Esophagus muscularis mucosa (tissue), 4 donors: ENCODE measurements around the gene PLXNA4. TPM values are rescaled to one million over a fixed set of nuclear protein-coding genes. Genes with fewer than 3 reads are reported as not detected.

Experiments used
- DNase-seq: peaks from one replicate; pipeline ENCODE4 v3.0.0-alpha.2; 2017; ENCODE audit errors: extremely low spot score
- H3K27ac ChIP-seq, 4 donors: fragments of 200-600 bp; sonication (generic); replicated peaks in 1 of 4; 1 replicate in 3 of 4; 2 replicates in 1 of 4; pipeline ENCODE4 v1.5.1; 2016 to 2019; ENCODE audit warnings: mild to moderate bottlenecking in 1 of 4
- H3K27me3 ChIP-seq, 4 donors: fragments of 200-600 bp; sonication (generic); one replicate each; pipeline versions ENCODE4 v1.5.1 to v1.6.0; 2016 to 2019
- H3K36me3 ChIP-seq, 4 donors: fragments of 200-600 bp; sonication (generic); one replicate each; pipeline ENCODE4 v1.5.1; 2016 to 2019
- H3K4me1 ChIP-seq, 4 donors: fragments of 200-600 bp; sonication (generic); one replicate each; pipeline ENCODE4 v1.5.1; 2016 to 2019
- H3K4me3 ChIP-seq, 4 donors: fragments of 200-600 bp; sonication (generic); 1 replicate in 2 of 4; 2 replicates in 2 of 4; pipeline ENCODE4 v1.5.1; 2016 to 2019; ENCODE audit warnings: mild to moderate bottlenecking in 4 of 4, moderate library complexity in 1 of 4
- H3K9me3 ChIP-seq, 4 donors: fragments of 200-600 bp; sonication (generic); 1 replicate in 3 of 4; 2 replicates in 1 of 4; pipeline ENCODE4 v1.5.1; 2016 to 2019
- EP300 ChIP-seq: sonication (generic); formaldehyde crosslinking; IDR thresholded peaks from one replicate; pipeline ENCODE4 v1.6.1; 2017; ENCODE audit warnings: antibody characterized with exemption
- POLR2A ChIP-seq: fragments of 450-650 bp; IDR thresholded peaks from one replicate; pipeline ENCODE4 v1.6.1; 2017; ENCODE audit warnings: antibody characterized with exemption, moderate library complexity, mild to moderate bottlenecking, low read depth
- POLR2AphosphoS5 ChIP-seq, 2 donors: sonication (generic); formaldehyde crosslinking; IDR thresholded peaks; one replicate each; pipeline ENCODE4 v1.6.1; 2017; ENCODE audit warnings: antibody characterized with exemption in 2 of 2
- WGBS: methylation state at CpG from one replicate; pipeline ENCODE4 v1.1.5; 2018; 5-methylcytosine and 5-hydroxymethylcytosine counted together
- intact Hi-C: fragments of 100-400 bp; cut with DNase I; formaldehyde crosslinking; loops from one replicate; pipeline ENCODE4 v1.15.1; 2023
- total RNA-seq, 4 donors: library from RNA; depleted of rRNA; stranded (reverse); fragments of >200 nt; gene quantifications; one replicate each; pipeline versions ENCODE4 v1.1.0 to v1.2.1, GENCODE V29; 2016
- TF ChIP-seq, protein P1 (sequence below), 3 experiments: fragments of 200-600 bp in 2 of 3; fragments of 450-650 bp in 1 of 3; sonication (generic) in 2 of 3; IDR thresholded peaks; one replicate each; pipeline ENCODE4 v1.5.1; 2017 to 2019; ENCODE audit warnings: antibody characterized with exemption in 3 of 3, mild to moderate bottlenecking in 2 of 3, moderate library complexity in 1 of 3

The PLXNA4 gene
- total RNA-seq, 4 donors from 2014 or later: 5.0 to 9.5 (median 6.6) TPM

DNA sequence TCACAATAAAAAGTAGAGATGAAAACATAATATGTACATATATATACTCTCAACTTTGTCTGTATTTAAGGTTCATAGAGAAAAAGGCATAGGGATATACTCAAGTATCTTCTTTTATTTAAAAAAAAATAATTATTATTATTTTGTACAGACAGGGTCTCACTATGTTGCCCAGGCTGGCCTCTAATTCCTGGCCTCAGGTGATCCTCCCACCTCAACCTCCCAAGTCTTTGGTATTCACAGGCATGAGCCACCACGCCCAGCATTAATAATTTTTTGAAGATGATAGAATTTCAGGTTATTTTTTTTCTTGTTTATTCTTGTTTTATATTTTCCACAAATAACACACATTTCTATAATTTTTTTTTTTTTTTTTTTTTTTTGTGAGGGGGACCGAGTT lies 113.8 kb downstream of the PLXNA4 start:
- intact Hi-C loops: no loop called here
- no peaks in the 10 kb centered on the region for H3K27me3 ChIP-seq
- TF ChIP-seq POLR2A: no peak
- no peak for TF ChIP-seq EP300
- TF ChIP-seq, protein P1, sequence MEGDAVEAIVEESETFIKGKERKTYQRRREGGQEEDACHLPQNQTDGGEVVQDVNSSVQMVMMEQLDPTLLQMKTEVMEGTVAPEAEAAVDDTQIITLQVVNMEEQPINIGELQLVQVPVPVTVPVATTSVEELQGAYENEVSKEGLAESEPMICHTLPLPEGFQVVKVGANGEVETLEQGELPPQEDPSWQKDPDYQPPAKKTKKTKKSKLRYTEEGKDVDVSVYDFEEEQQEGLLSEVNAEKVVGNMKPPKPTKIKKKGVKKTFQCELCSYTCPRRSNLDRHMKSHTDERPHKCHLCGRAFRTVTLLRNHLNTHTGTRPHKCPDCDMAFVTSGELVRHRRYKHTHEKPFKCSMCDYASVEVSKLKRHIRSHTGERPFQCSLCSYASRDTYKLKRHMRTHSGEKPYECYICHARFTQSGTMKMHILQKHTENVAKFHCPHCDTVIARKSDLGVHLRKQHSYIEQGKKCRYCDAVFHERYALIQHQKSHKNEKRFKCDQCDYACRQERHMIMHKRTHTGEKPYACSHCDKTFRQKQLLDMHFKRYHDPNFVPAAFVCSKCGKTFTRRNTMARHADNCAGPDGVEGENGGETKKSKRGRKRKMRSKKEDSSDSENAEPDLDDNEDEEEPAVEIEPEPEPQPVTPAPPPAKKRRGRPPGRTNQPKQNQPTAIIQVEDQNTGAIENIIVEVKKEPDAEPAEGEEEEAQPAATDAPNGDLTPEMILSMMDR (IDR thresholded peaks at IDR 0.05): no peak
- no peak for TF ChIP-seq POLR2AphosphoS5 (IDR thresholded peaks at IDR 0.05)
- no peak overlapping the region for H3K4me3 ChIP-seq
- no peak overlapping the region for H3K27ac ChIP-seq
- H3K9me3 ChIP-seq: no peaks in the 10 kb centered on the region
- peaks cover 11 to 34% (median 23%) of the 10 kb centered on the region in 4 donors for H3K4me1 ChIP-seq
- no peak for DNase-seq
- WGBS: 96% methylated on average over 2 of the region's 2 CpGs
- no peaks in the 10 kb centered on the region for H3K36me3 ChIP-seq

DNA sequence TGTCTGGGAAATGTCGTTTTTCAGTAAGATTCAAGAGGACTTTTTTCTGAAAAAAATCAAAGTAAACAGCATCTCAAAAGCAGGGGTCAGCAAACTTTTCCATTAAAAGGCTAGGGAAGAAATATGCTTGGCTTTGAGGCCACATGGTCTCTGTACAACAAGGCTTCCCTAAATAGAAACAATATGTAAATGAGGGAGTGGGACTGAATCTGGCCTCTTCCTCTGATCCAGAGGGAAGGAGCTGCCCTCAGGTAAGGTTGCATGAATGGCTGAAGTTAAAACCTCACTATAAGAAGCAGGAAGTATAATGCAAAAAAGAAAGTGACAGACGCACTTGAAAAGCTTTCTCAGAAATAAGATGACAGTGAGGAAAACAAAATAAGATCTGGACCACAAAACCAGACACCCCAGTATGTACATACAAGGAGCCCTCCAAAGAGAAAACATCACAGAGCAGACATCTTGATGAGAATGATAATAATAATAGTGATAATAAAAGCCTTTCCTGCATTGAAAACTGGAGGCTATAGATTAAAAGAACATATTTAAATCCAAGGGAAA lies 115.2 kb downstream of the PLXNA4 start:
- Histone ChIP-seq H3K4me3 (no peak overlapping the region), H3K27me3 (no peaks in the 10 kb centered on the region), H3K27ac (no peak overlapping the region), H3K9me3 (no peaks in the 10 kb centered on the region), H3K4me1 (peaks cover 16 to 34% (median 25%) of the 10 kb centered on the region in 4 donors), H3K36me3 (no peaks in the 10 kb centered on the region)
- WGBS: 77% methylated on average over 2 of the region's 2 CpGs
- intact Hi-C loops: no loop called here
- TF ChIP-seq EP300 (no peak), POLR2A (no peak), POLR2AphosphoS5 (IDR thresholded peaks at IDR 0.05) (no peak)
- TF ChIP-seq, protein P1 (IDR thresholded peaks at IDR 0.05): no peak
- DNase-seq: no peak

DNA sequence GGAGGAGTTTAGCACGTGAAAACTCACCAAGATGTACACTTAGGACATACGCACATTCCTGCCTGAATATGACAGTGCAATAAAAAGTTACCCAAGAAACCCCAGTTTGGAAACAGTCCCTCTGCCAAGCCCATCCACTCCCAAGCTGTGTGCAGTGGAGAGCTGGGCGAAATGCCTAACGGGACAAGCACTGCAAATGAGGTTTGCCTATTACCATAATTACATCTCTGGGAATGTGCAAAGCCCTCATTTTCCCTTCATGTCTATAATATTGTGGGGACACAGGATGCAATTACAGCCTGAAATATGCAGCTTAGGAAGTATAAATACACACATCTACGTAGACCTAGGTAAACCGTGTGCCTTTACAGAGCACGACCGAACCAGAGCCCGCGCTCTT lies 117.5 kb downstream of the PLXNA4 start:
- TF ChIP-seq POLR2AphosphoS5 (IDR thresholded peaks at IDR 0.05) (no peak), EP300 (no peak), POLR2A (no peak)
- TF ChIP-seq, protein P1 (IDR thresholded peaks at IDR 0.05): no peak
- H3K27me3 ChIP-seq: no peaks in the 10 kb centered on the region
- intact Hi-C loops: no loop called here
- no peak for DNase-seq
- no peak overlapping the region for H3K27ac ChIP-seq
- WGBS: 96% methylated on average over 10 of the region's 10 CpGs
- no peak overlapping the region for H3K4me3 ChIP-seq
- peaks cover 7 to 17% (median 11%) of the 10 kb centered on the region in 4 donors for H3K4me1 ChIP-seq
- H3K9me3 ChIP-seq: no peaks in the 10 kb centered on the region
- H3K36me3 ChIP-seq: no peaks in the 10 kb centered on the region

DNA sequence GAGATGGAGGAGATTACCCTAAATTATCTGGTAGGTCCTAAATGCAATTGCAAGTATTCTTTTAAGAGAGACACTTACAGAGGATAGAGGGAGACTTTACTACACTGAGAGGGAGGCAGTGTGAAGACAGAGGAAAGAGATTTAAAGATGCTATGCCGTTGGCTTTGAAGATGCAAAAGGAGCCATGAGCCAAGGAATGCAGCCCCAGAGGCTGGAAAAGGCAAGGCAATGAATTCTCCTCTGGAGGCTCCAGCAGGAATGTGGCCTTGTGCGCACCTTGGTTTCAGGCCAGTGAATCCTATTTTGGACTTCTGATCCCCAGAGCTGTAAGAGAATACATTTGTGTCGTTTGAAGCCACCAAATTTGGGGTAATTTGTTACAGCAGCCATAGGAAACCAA lies 118.6 kb downstream of the PLXNA4 start:
- Histone ChIP-seq H3K27me3 (no peaks in the 10 kb centered on the region), H3K9me3 (no peaks in the 10 kb centered on the region), H3K36me3 (no peaks in the 10 kb centered on the region), H3K4me3 (no peak overlapping the region), H3K4me1 (peaks cover 0 to 10% (median 6%) of the 10 kb centered on the region in 4 donors), H3K27ac (no peak overlapping the region)
- intact Hi-C loops: no loop called here
- no peak for DNase-seq
- TF ChIP-seq EP300: no peak
- TF ChIP-seq, protein P1 (IDR thresholded peaks at IDR 0.05): no peak
- TF ChIP-seq POLR2AphosphoS5 (IDR thresholded peaks at IDR 0.05): no peak
- TF ChIP-seq POLR2A: no peak
- WGBS: 81% methylated on average over 3 of the region's 3 CpGs

DNA sequence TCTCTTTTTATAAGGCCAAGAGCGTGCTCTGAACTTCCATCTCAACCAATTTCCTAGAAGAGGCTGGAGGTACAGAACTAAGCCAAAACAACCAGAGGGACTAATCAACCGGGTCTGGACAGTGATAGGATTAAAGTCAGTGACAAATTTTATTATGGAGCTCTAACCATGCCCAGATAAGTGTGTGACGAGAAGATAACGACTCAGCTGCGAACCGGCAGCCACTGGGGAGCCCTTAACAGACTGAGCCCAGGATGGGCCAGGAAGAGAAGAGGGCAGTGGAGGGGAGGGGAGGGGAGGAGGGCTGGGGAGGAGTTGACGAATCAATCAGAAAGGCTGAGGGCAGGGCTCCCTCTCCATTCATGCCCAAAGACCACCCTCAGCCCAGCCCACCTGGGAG lies 119.9 kb downstream of the PLXNA4 start:
- WGBS: 70% methylated on average over 7 of the region's 7 CpGs

More for the DNA sequence above, 119.9 kb downstream of the PLXNA4 start:
- no peak for DNase-seq
- intact Hi-C loops: no loop called here
- H3K4me3 ChIP-seq: no peak overlapping the region
- no peaks in the 10 kb centered on the region for H3K27me3 ChIP-seq
- H3K36me3 ChIP-seq: no peaks in the 10 kb centered on the region
- H3K4me1 ChIP-seq: peaks cover 0 to 10% (median 6%) of the 10 kb centered on the region in 4 donors
- no peak for TF ChIP-seq POLR2AphosphoS5 (IDR thresholded peaks at IDR 0.05)
- no peak for TF ChIP-seq EP300
- TF ChIP-seq, protein P1 (IDR thresholded peaks at IDR 0.05): no peak
- no peak for TF ChIP-seq POLR2A
- no peaks in the 10 kb centered on the region for H3K9me3 ChIP-seq
- H3K27ac ChIP-seq: no peak overlapping the region
